GM19035 (cell line): Measurements from ENCODE around the gene COTL1.

Experiments used
- ATAC-seq: cut with Tn5 transposase; IDR thresholded peaks from one replicate; pipeline ENCODE4 v1.9.1; 2021; ENCODE audit not compliant: unreplicated experiment

Gene COTL1

GRCh38 chr16:84555418-84556196 is 62.3 kb downstream of the COTL1 start:
- no peak for ATAC-seq

GRCh38 chr16:84554627-84555328 is 63.1 kb downstream of the COTL1 start:
- no peak for ATAC-seq

- no peak for ATAC-seq
Observed at GRCh38 chr16:84553873-84554399, 63.9 kb downstream of the COTL1 start.

GRCh38 chr16:84552135-84552534 is 65.7 kb downstream of the COTL1 start:
- ATAC-seq, result no peak

- no peak for ATAC-seq
Observed at GRCh38 chr16:84550096-84550495, 67.8 kb downstream of the COTL1 start.

- ATAC-seq, result no peak
Observed at GRCh38 chr16:84548971-84549844, 68.7 kb downstream of the COTL1 start.

- no peak for ATAC-seq
Observed at GRCh38 chr16:84548508-84548907, 69.4 kb downstream of the COTL1 start.

- no peak for ATAC-seq
Observed at GRCh38 chr16:84547546-84548061, 70.3 kb downstream of the COTL1 start.

- ATAC-seq, result no peak
Observed at GRCh38 chr16:84546669-84547545, 71.0 kb downstream of the COTL1 start.

- no peak for ATAC-seq
Observed at GRCh38 chr16:84545114-84545737, 72.7 kb downstream of the COTL1 start.

- no peak for ATAC-seq
Observed at GRCh38 chr16:84544031-84544773, 73.7 kb downstream of the COTL1 start.

GRCh38 chr16:84543253-84543652 is 74.6 kb downstream of the COTL1 start:
- ATAC-seq, result no peak

- ATAC-seq, result no peak
Observed at GRCh38 chr16:84541999-84542817, 75.7 kb downstream of the COTL1 start.

GRCh38 chr16:84540194-84540593 is 77.7 kb downstream of the COTL1 start:
- no peak for ATAC-seq

GRCh38 chr16:84538222-84538840 is 79.5 kb downstream of the COTL1 start:
- ATAC-seq, result no peak

GRCh38 chr16:84537491-84538151 is 80.3 kb downstream of the COTL1 start:
- no peak for ATAC-seq

- no peak for ATAC-seq
Observed at GRCh38 chr16:84535851-84536250, 82.0 kb downstream of the COTL1 start.
